ENCODE measurements around the gene SGMS1. TPM values are rescaled to one million over a fixed set of nuclear protein-coding genes. Genes with fewer than 3 reads are reported as not detected.
A peak's percentile ranks its signal among the peaks of the same experiment; 100 is the strongest.

Gene SGMS1
- total and polyA plus RNA-seq, 4 donors: 15.8 to 142 (median 41.3) TPM

GRCh38 chr10:50624866-50625501, 1.2 kb upstream of the SGMS1 start:
- whole genome bisulfite sequencing, 2 donors: 0 to 1% methylated on average over 44 to 58 of the region's 58 CpGs
- Histone ChIP-seq H3K9me3 (ENCODE audit: control insufficient read depth in 4 of 4, insufficient read depth in 3 of 4, low read length in 3 of 4) (no peaks in the 10 kb centered on the region), H3K27ac (ENCODE audit: low read depth in 1 of 2, low read length in 1 of 2) (peak overlapping the region; percentile 97 to 100), H3K4me3 (peak overlapping the region; percentile 33), H3K27me3 (ENCODE audit: control insufficient read depth in 3 of 3, insufficient read depth in 3 of 3, low read length in 2 of 3) (no peaks in the 10 kb centered on the region), H3K36me3 (ENCODE audit: control insufficient read depth in 4 of 4, insufficient read depth in 4 of 4, low read length in 4 of 4) (peaks cover 0 to 7% (median 0%) of the 10 kb centered on the region in 4 donors), H3K9ac (ENCODE audit: insufficient read depth in 1 of 2, low read length in 2 of 2) (peak overlapping the region; percentile 77 to 94), H3K4me1 (ENCODE audit: control insufficient read depth in 5 of 5, insufficient read depth in 5 of 5, low read length in 5 of 5) (peaks cover 0 to 32% (median under 1%) of the 10 kb centered on the region in 5 donors)
- ATAC-seq (ENCODE audit: insufficient read depth, low FRiP score) (peak; percentile 65), DNase-seq (peak; percentile 79 to 86 (median 84))
- peak; percentile 28 for TF ChIP-seq CTCF (IDR thresholded peaks at IDR 0.05; ENCODE audit: control extremely low read depth, extremely low read depth)

DNA sequence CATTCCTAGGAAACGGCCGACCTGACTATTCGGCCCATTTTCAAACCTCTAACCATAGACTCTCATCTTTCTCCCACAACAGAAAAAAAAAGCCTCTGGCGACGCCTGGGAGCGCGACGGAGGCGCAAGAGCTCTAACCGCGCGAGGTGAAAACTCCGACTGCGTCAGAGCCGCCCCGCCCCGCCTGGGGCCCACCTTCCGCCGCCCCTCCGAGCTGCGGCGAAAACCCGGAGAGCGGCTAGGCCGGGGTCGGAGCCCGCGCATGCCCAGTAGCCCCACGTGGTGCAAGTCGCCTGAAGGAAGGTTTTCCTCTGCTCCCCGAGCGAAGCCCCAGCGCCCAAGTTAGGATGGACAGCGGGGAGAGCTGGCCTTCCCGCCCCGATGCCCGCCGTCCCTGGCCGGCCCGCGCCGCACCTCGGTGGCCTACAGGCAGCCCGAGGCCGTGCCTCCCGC, 683 bp upstream of the SGMS1 start:
- Histone ChIP-seq H3K9ac (ENCODE audit: insufficient read depth in 1 of 2, low read length in 2 of 2) (peak overlapping the region; percentile 86 to 90), H3K27me3 (ENCODE audit: control insufficient read depth in 3 of 3, insufficient read depth in 3 of 3, low read length in 2 of 3) (no peaks in the 10 kb centered on the region), H3K27ac (ENCODE audit: low read depth in 1 of 2, low read length in 1 of 2) (peak overlapping the region; percentile 97 to 100), H3K9me3 (ENCODE audit: control insufficient read depth in 4 of 4, insufficient read depth in 3 of 4, low read length in 3 of 4) (no peaks in the 10 kb centered on the region), H3K36me3 (ENCODE audit: control insufficient read depth in 4 of 4, insufficient read depth in 4 of 4, low read length in 4 of 4) (peaks cover 0 to 3% (median 0%) of the 10 kb centered on the region in 4 donors), H3K4me3 (peak overlapping the region; percentile 42), H3K4me1 (ENCODE audit: control insufficient read depth in 5 of 5, insufficient read depth in 5 of 5, low read length in 5 of 5) (peaks cover 0 to 35% (median 2%) of the 10 kb centered on the region in 5 donors)
- peak; percentile 87 for ATAC-seq (ENCODE audit: insufficient read depth, low FRiP score)
- WGBS, 2 donors: 0 to 1% methylated on average over 45 to 46 of the region's 46 CpGs
- DNase-seq: peak; percentile 98 to 99 (median 98)
- TF ChIP-seq CTCF (IDR thresholded peaks at IDR 0.05; ENCODE audit: control extremely low read depth, extremely low read depth): no peak

DNA sequence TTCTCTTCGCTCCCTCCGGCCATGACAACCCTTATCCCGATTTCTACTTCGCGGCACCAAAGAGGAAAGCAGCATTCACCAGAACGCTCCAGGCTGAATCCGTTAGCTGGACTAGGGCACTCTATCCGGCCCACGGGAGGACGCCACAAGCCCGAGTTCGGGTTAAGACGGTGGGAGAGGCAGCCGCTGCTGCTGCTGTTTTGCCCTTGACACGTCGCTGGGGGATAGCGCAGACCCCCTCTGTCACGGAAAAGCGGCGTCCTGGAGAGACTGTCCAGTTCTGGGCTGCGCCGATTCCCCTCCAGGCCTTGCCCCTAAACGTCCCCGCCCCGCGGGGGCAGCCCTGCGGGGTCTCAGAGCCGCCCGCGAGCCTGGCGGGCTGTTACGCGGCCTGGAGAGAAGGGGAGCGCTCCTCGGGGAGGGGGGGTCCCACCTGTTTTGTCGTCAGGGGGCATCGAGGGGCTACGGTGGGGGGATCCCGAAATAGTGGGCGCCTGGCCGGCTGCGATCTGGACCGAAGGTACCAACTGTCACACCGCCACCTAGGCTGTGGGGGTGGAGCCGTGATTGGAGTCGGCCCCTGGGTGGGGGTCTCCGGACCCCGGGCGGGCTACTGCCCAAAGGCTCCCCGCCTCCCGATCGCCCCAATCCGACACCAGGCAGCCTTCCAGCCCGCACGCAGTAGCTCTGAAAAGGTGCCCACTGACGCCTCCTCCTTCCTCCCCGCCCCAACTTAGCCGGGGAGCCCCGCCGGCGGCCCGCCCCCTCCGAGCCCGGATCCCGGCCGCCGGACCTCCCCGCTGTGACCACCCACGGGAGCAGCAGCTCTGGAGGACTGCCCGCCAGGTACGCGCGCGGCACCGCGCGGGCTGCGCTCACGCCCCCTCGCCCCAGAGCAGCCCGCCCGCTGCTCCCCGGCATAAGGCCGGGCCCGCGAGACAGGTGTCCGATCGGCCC, 772 bp downstream of the SGMS1 start:
- Histone ChIP-seq H3K4me3 (peak overlapping the region; percentile 90), H3K27me3 (ENCODE audit: control insufficient read depth in 3 of 3, insufficient read depth in 3 of 3, low read length in 2 of 3) (no peaks in the 10 kb centered on the region), H3K9ac (ENCODE audit: insufficient read depth in 1 of 2, low read length in 2 of 2) (peak overlapping the region; percentile 78 to 86), H3K27ac (ENCODE audit: low read depth in 1 of 2, low read length in 1 of 2) (peak overlapping the region; percentile 97 to 100), H3K9me3 (ENCODE audit: control insufficient read depth in 4 of 4, insufficient read depth in 3 of 4, low read length in 3 of 4) (no peaks in the 10 kb centered on the region), H3K36me3 (ENCODE audit: control insufficient read depth in 4 of 4, insufficient read depth in 4 of 4, low read length in 4 of 4) (peaks cover 0 to 3% (median 0%) of the 10 kb centered on the region in 4 donors), H3K4me1 (ENCODE audit: control insufficient read depth in 5 of 5, insufficient read depth in 5 of 5, low read length in 5 of 5) (peaks cover 0 to 35% (median 3%) of the 10 kb centered on the region in 5 donors)
- DNase-seq (peak; percentile 58 to 68 (median 62)), ATAC-seq (ENCODE audit: insufficient read depth, low FRiP score) (peak; percentile 3)
- 1% methylated on average over 73 to 88 of the region's 88 CpGs for WGBS, 2 donors
- no peak for TF ChIP-seq CTCF (IDR thresholded peaks at IDR 0.05; ENCODE audit: control extremely low read depth, extremely low read depth)

Data from lung (tissue), 12 donors.